IMR-90 (cell line): ENCODE measurements around the gene CDC14A. TPM values are rescaled to one million over a fixed set of nuclear protein-coding genes. Genes with fewer than 3 reads are reported as not detected.

Experiments
- ATAC-seq: fragments of 200-7000 bp; cut with Tn5 transposase; 2 replicates; pipeline ENCODE4 v1.9.1; 2020; ENCODE audit warnings: low read depth, mild to moderate bottlenecking, moderate library complexity
- BruUV-seq: library from RNA; stranded (reverse); fragments of 400-500 nt; replicated peaks from 2 replicates; lab custom pipeline; 2021; lab: Mats Ljungman, UMichigan
- CTCF ChIA-PET: fragments of 300-600 bp; formaldehyde crosslinking; extraction: SDS; loops from one replicate; lab custom pipeline; 2021; ENCODE audit warnings: antibody characterized with exemption; lab: Yijun Ruan, JAX
- POLR2A ChIA-PET: fragments of 300-600 bp; sonication (Branson Sonifier 250); formaldehyde crosslinking; loops from one replicate; lab custom pipeline; 2022; ENCODE audit warnings: antibody characterized with exemption; ENCODE audit not compliant: unreplicated experiment; lab: Charles Lee
- DNase-seq: peaks from one replicate; pipeline ENCODE4 v3.0.0; 2013
- H2AFZ ChIP-seq: replicated peaks from 2 replicates; pipeline ENCODE3; 2013; ENCODE audit warnings: low read length, mild to moderate bottlenecking; ENCODE audit not compliant: poor library complexity
- H2AK5ac ChIP-seq: 2 replicates; pipeline ENCODE4 v1.6.1; 2013; ENCODE audit warnings: low read depth, low read length, inconsistent platforms
- H2AK9ac ChIP-seq: replicated peaks from 2 replicates; pipeline ENCODE3; 2013; ENCODE audit warnings: mild to moderate bottlenecking, low read depth, low read length, moderate library complexity; ENCODE audit not compliant: poor library complexity
- H2BK120ac ChIP-seq: 2 replicates; pipeline ENCODE4 v1.6.1; 2013; ENCODE audit warnings: low read depth, low read length, inconsistent platforms
- H2BK15ac ChIP-seq: 3 replicates; pipeline ENCODE4 v1.6.1; 2013; ENCODE audit warnings: low read depth, low read length, inconsistent platforms
- H2BK20ac ChIP-seq: 2 replicates; pipeline ENCODE4 v1.6.1; 2013; ENCODE audit warnings: low read depth, mild to moderate bottlenecking, inconsistent platforms, low read length, moderate library complexity
- H2BK5ac ChIP-seq: 2 replicates; pipeline ENCODE4 v1.6.1; 2013; ENCODE audit warnings: mild to moderate bottlenecking, low read depth, low read length, inconsistent platforms; ENCODE audit not compliant: poor library complexity, severe bottlenecking
- H3K14ac ChIP-seq: replicated peaks from 2 replicates; pipeline ENCODE4 v1.6.1; 2013; ENCODE audit warnings: low read depth, low read length, inconsistent platforms
- H3K18ac ChIP-seq: 2 replicates; pipeline ENCODE4 v1.6.1; 2013; ENCODE audit warnings: low read depth, low read length, control low read depth
- H3K23ac ChIP-seq: 2 replicates; pipeline ENCODE4 v1.6.1; 2013; ENCODE audit warnings: low read depth, low read length, inconsistent platforms
- H3K27ac ChIP-seq: 2 replicates; pipeline ENCODE4 v1.5.1; 2013; ENCODE audit warnings: mild to moderate bottlenecking, control low read depth, low read length; ENCODE audit not compliant: insufficient read depth
- H3K27me3 ChIP-seq: 2 replicates; pipeline ENCODE4 v1.6.1; 2013; ENCODE audit warnings: low read length; ENCODE audit not compliant: control insufficient read depth, insufficient read depth
- H3K36me3 ChIP-seq: 2 replicates; pipeline ENCODE4 v1.6.1; 2013; ENCODE audit warnings: low read length, mixed read lengths; ENCODE audit not compliant: control insufficient read depth, insufficient read depth
- H3K4ac ChIP-seq: 2 replicates; pipeline ENCODE4 v1.6.1; 2013; ENCODE audit warnings: low read depth, low read length, inconsistent platforms
- H3K4me1 ChIP-seq: 2 replicates; pipeline ENCODE4 v1.6.1; 2013; ENCODE audit warnings: low read length, mixed read lengths; ENCODE audit not compliant: control insufficient read depth, insufficient read depth
- H3K4me2 ChIP-seq: 2 replicates; pipeline ENCODE4 v1.6.1; 2013; ENCODE audit warnings: low read depth, mild to moderate bottlenecking, control low read depth, low read length, moderate library complexity
- H3K4me3 ChIP-seq: 2 replicates; pipeline ENCODE4 v1.5.1; 2013; ENCODE audit warnings: low read depth, mild to moderate bottlenecking, control low read depth, low read length, moderate library complexity; ENCODE audit not compliant: insufficient read depth
- H3K56ac ChIP-seq: 2 replicates; pipeline ENCODE4 v1.6.1; 2013; ENCODE audit warnings: low read length, inconsistent platforms; ENCODE audit not compliant: insufficient read depth; ENCODE audit errors: extremely low read depth
- H3K79me1 ChIP-seq, 2 experiments: 2 replicates each; pipeline ENCODE4 v1.6.1; 2013; ENCODE audit warnings: low read length in 2 of 2, inconsistent platforms in 1 of 2, low read depth in 1 of 2
- H3K9ac ChIP-seq: 2 replicates; pipeline ENCODE4 v1.6.1; 2013; ENCODE audit warnings: low read depth, low read length, control low read depth
- H3K9me1 ChIP-seq: 2 replicates; pipeline ENCODE4 v1.6.1; 2013; ENCODE audit warnings: low read length, inconsistent platforms; ENCODE audit not compliant: insufficient read depth
- H3K9me3 ChIP-seq: 2 replicates; pipeline ENCODE4 v1.6.1; 2013; ENCODE audit warnings: low read length; ENCODE audit not compliant: control insufficient read depth, insufficient read depth
- H4K20me1 ChIP-seq: 2 replicates; pipeline ENCODE4 v1.6.1; 2013; ENCODE audit warnings: low read length, inconsistent platforms; ENCODE audit not compliant: insufficient read depth
- H4K5ac ChIP-seq: 2 replicates; pipeline ENCODE4 v1.6.1; 2013; ENCODE audit warnings: mild to moderate bottlenecking, low read depth, low read length, control low read depth
- H4K8ac ChIP-seq, 2 experiments: 2 replicates each; pipeline ENCODE4 v1.6.1; 2013; ENCODE audit warnings: low read depth in 2 of 2, low read length in 2 of 2, control low read depth in 1 of 2, inconsistent platforms in 1 of 2
- H4K91ac ChIP-seq: 2 replicates; pipeline ENCODE4 v1.6.1; 2013; ENCODE audit warnings: low read depth, low read length, inconsistent platforms; ENCODE audit not compliant: insufficient read depth
- BHLHE40 ChIP-seq: fragments of 150-350 bp; IDR thresholded peaks from 2 replicates; pipeline ENCODE4 v1.6.1; 2016; ENCODE audit warnings: mild to moderate bottlenecking, low read depth, low read length
- CEBPB ChIP-seq: IDR thresholded peaks from 2 replicates; pipeline ENCODE4 v1.6.1; 2012; ENCODE audit warnings: low read depth, low read length, improper control_type of control experiment
- CHD1 ChIP-seq: IDR thresholded peaks from 2 replicates; pipeline ENCODE4 v1.6.1; 2012; ENCODE audit warnings: low read depth, low read length, improper control_type of control experiment
- ELK1 ChIP-seq: fragments of 150-350 bp; IDR thresholded peaks from 2 replicates; pipeline ENCODE4 v1.6.1; 2016; ENCODE audit warnings: low read depth, mild to moderate bottlenecking, low read length, moderate library complexity, borderline replicate concordance
- MAZ ChIP-seq: IDR thresholded peaks from 2 replicates; pipeline ENCODE4 v1.6.1; 2012; ENCODE audit warnings: low read depth, mild to moderate bottlenecking, low read length, improper control_type of control experiment, moderate library complexity, borderline replicate concordance
- POLR2A ChIP-seq: IDR thresholded peaks from 2 replicates; pipeline ENCODE4 v1.6.1; 2012; ENCODE audit warnings: mild to moderate bottlenecking, low read depth, low read length
- USF2 ChIP-seq: fragments of 150-350 bp; IDR thresholded peaks from 2 replicates; pipeline ENCODE4 v1.6.1; 2017; ENCODE audit warnings: mild to moderate bottlenecking, antibody characterized with exemption, low read length, low read depth
- WGBS, 2 experiments: methylation state at CpG; one replicate each; pipeline versions ENCODE4 v1.1.5 to v1.1.7; 2013; ENCODE audit warnings: missing lambda C conversion rate in 2 of 2; ENCODE audit not compliant: insufficient read length in 1 of 2; ENCODE audit errors: extremely low coverage in 2 of 2; 5-methylcytosine and 5-hydroxymethylcytosine counted together
- dilution Hi-C: fragments of 300-500 bp; cut with HindIII; formaldehyde crosslinking; loops from one replicate; pipeline ENCODE4 v1.14.3; 2018; ENCODE audit warnings: low sequenced_read_pairs; ENCODE audit not compliant: unreplicated experiment
- in situ Hi-C: fragments of 300-500 bp; cut with MboI; formaldehyde crosslinking; loops from 3 replicates; pipeline ENCODE4 v1.14.3; 2019; ENCODE audit warnings: low sequenced_read_pairs, inconsistent platforms, mixed read lengths
- intact Hi-C: fragments of 100-400 bp; cut with micrococcal nuclease; formaldehyde crosslinking; loops from 2 replicates; pipeline ENCODE4 v1.10.0; 2022
- polyA plus RNA-seq, 3 experiments: library from polyadenylated mRNA; depleted of rRNA; stranded (reverse); fragments of >200 nt; gene quantifications; 2 replicates each; pipeline ENCODE4 v1.2.3, GENCODE V29; 2012; ENCODE audit warnings: low replicate concordance in 1 of 3
- total RNA-seq: library from RNA; depleted of rRNA; stranded (reverse); fragments of >200 nt; gene quantifications from 2 replicates; pipeline ENCODE4 v1.2.3, GENCODE V29; 2012

The CDC14A gene
- total and polyA plus RNA-seq, 2 of the 4 experiments (the other 2 are of a cell fraction): 1.7 to 3.0 TPM

- H3K9me1 ChIP-seq: no peaks in the 10 kb centered on the region
- no peaks in the 10 kb centered on the region for H4K20me1 ChIP-seq
- H3K14ac ChIP-seq: no peak overlapping the region
- H3K27me3 ChIP-seq: no peaks in the 10 kb centered on the region
- POLR2A ChIA-PET: no interaction called here
- no peak overlapping the region for H2BK5ac ChIP-seq
- H3K4me3 ChIP-seq: no peak overlapping the region
- no peak overlapping the region for H4K91ac ChIP-seq
- no peaks in the 10 kb centered on the region for H3K4me1 ChIP-seq
- WGBS, 2 experiments: no CpG with 5 or more reads among the region's 2 CpGs
- BruUV-seq: no TSS peak
- CTCF ChIA-PET: interaction anchor here (1.5 kb wide), 2 partner anchors 19 to 24 kb away, joined by 4 read pairs; no protein-coding TSS in a partner anchor
- no peak overlapping the region for H3K4me2 ChIP-seq
- H4K5ac ChIP-seq: no peak overlapping the region
- no peaks in the 10 kb centered on the region for H3K79me1 ChIP-seq
- no peak overlapping the region for H3K23ac ChIP-seq
- H2AFZ ChIP-seq: no peak overlapping the region
- no peak overlapping the region for H2AK5ac ChIP-seq
- ATAC-seq: no peak
- no peak for DNase-seq
- no peak overlapping the region for H3K18ac ChIP-seq
- no peak overlapping the region for H2AK9ac ChIP-seq
- in situ Hi-C loops: no loop called here
- no peak overlapping the region for H4K8ac ChIP-seq
- H3K9ac ChIP-seq: no peak overlapping the region
- H3K9me3 ChIP-seq: no peaks in the 10 kb centered on the region
- H3K36me3 ChIP-seq: no peaks in the 10 kb centered on the region
- H3K56ac ChIP-seq: no peak overlapping the region
- dilution Hi-C loops: no loop called here
- H3K4ac ChIP-seq: no peak overlapping the region
- intact Hi-C loops: no loop called here
- no peak for TF ChIP-seq CHD1
- no peak for TF ChIP-seq USF2
- no peak for TF ChIP-seq MAZ
- no peak for TF ChIP-seq POLR2A
- TF ChIP-seq CEBPB: no peak
- no peak for TF ChIP-seq BHLHE40
- no peak for TF ChIP-seq ELK1
- no peak overlapping the region for H2BK20ac ChIP-seq
- no peak overlapping the region for H3K27ac ChIP-seq
- no peak overlapping the region for H2BK120ac ChIP-seq
- H2BK15ac ChIP-seq: no peak overlapping the region
Measured at GRCh38 chr1:100431954-100432353, 79.6 kb downstream of the CDC14A start.
